ENCODE data around the gene ABCC4. TPM values are rescaled to one million over a fixed set of nuclear protein-coding genes. Genes with fewer than 3 reads are reported as not detected.

Gene ABCC4
- total and polyA plus RNA-seq, 2 experiments from 2014 or later: 4.3 to 12.2 TPM

DNA sequence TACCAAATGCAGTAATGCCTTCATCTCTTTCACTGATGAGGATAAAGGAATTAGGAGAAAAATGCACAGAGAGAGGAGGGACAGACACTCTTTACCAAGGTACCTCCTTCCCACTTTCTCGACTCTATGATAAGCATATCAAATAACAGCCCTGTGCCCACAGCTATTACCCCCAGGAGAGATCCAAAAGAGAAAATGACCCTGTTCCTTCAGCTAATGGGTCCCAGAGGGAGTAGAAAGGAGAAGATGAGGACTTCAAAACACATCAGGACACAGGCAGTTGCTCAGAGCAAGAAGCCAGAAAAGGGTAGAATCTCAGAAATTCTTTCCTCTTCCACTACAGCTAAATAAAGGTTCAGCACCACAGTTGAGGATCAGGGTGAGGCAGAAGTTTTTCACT, 80.6 kb downstream of the ABCC4 start (continued):
- TF ChIP-seq, protein P1, sequence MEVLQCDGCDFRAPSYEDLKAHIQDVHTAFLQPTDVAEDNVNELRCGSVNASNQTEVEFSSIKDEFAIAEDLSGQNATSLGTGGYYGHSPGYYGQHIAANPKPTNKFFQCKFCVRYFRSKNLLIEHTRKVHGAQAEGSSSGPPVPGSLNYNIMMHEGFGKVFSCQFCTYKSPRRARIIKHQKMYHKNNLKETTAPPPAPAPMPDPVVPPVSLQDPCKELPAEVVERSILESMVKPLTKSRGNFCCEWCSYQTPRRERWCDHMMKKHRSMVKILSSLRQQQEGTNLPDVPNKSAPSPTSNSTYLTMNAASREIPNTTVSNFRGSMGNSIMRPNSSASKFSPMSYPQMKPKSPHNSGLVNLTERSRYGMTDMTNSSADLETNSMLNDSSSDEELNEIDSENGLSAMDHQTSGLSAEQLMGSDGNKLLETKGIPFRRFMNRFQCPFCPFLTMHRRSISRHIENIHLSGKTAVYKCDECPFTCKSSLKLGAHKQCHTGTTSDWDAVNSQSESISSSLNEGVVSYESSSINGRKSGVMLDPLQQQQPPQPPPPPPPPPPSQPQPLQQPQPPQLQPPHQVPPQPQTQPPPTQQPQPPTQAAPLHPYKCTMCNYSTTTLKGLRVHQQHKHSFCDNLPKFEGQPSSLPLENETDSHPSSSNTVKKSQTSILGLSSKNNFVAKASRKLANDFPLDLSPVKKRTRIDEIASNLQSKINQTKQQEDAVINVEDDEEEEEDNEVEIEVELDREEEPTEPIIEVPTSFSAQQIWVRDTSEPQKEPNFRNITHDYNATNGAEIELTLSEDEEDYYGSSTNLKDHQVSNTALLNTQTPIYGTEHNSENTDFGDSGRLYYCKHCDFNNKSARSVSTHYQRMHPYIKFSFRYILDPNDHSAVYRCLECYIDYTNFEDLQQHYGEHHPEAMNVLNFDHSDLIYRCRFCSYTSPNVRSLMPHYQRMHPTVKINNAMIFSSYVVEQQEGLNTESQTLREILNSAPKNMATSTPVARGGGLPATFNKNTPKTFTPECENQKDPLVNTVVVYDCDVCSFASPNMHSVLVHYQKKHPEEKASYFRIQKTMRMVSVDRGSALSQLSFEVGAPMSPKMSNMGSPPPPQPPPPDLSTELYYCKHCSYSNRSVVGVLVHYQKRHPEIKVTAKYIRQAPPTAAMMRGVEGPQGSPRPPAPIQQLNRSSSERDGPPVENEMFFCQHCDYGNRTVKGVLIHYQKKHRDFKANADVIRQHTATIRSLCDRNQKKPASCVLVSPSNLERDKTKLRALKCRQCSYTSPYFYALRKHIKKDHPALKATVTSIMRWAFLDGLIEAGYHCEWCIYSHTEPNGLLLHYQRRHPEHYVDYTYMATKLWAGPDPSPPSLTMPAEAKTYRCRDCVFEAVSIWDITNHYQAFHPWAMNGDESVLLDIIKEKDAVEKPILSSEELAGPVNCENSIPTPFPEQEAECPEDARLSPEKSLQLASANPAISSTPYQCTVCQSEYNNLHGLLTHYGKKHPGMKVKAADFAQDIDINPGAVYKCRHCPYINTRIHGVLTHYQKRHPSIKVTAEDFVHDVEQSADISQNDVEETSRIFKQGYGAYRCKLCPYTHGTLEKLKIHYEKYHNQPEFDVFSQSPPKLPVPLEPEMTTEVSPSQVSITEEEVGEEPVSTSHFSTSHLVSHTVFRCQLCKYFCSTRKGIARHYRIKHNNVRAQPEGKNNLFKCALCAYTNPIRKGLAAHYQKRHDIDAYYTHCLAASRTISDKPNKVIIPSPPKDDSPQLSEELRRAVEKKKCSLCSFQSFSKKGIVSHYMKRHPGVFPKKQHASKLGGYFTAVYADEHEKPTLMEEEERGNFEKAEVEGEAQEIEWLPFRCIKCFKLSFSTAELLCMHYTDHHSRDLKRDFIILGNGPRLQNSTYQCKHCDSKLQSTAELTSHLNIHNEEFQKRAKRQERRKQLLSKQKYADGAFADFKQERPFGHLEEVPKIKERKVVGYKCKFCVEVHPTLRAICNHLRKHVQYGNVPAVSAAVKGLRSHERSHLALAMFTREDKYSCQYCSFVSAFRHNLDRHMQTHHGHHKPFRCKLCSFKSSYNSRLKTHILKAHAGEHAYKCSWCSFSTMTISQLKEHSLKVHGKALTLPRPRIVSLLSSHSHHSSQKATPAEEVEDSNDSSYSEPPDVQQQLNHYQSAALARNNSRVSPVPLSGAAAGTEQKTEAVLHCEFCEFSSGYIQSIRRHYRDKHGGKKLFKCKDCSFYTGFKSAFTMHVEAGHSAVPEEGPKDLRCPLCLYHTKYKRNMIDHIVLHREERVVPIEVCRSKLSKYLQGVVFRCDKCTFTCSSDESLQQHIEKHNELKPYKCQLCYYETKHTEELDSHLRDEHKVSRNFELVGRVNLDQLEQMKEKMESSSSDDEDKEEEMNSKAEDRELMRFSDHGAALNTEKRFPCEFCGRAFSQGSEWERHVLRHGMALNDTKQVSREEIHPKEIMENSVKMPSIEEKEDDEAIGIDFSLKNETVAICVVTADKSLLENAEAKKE (CRISPR knock-in tag; IDR thresholded peaks at IDR 0.05): no peak
- TF ChIP-seq ZNF331 (CRISPR knock-in tag; IDR thresholded peaks at IDR 0.05; ENCODE audit: low read depth): no peak

DNA sequence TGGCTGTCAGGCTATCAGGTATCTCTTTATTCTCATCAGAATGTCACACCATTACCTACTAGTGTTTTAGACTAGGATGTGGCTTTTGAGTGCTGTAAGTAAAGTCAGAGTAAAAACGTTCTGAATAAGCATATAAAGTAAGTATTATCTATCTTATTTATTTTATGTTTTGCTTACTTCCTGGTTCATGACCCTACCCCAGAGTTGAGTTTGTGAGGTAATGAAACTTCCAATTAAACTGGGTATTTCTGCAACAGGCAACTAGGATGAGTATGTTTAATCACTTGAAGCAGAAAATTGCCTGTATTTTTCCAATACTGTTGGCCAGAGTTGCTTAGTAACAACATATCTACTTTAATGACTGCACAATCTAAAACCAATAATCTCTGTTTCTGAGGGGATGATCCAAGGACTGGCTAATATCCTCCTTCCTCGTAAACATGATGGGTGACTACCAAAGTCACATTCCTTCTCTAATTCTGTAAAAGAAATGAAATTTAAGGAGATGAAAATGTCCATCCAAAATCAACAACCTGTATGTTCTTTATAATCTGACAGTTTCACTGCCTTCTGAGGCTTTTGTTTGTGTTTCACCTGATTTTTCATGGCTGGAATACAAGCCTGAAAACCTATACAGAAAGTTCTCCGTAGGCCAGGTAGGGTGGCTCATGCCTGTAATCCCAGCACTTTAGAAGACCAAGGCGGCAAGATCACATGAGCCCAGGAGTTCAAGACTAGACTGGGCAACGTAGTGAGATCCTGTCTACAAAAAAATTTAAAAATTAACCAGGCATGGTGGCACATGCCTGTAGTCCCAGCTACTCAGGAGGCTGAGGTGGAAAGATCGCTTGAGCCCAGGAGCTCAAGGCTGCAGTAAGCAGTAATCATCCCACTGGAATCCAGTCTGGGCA, 83.1 kb downstream of the ABCC4 start:
- no peak overlapping the region for H3K27ac Mint-ChIP-seq
- H3K9me2 ChIP-seq (ENCODE audit: insufficient read depth): no peaks in the 10 kb centered on the region
- no peaks in the 10 kb centered on the region for H3K36me3 Mint-ChIP-seq (ENCODE audit: low read depth)
- peaks cover 10% of the 10 kb centered on the region; the same call in 1 of the 3 replicates for H3K4me1 Mint-ChIP-seq
- H4K20me1 ChIP-seq (replicated peaks; ENCODE audit: insufficient read depth): no peaks in the 10 kb centered on the region
- no peaks in the 10 kb centered on the region for H3K79me2 ChIP-seq (replicated peaks; ENCODE audit: insufficient read depth)
- no peak overlapping the region for H3K4me3 Mint-ChIP-seq
- H3K4me1 ChIP-seq (ENCODE audit: insufficient read depth): no peaks in the 10 kb centered on the region
- no peaks in the 10 kb centered on the region for H3K36me3 ChIP-seq (ENCODE audit: insufficient read depth)
- H3K4me3 ChIP-seq: no peak overlapping the region
- ATAC-seq (no peak), DNase-seq (ENCODE audit: low spot score) (no peak)
- H3K9me3 Mint-ChIP-seq: no peaks in the 10 kb centered on the region
- no peaks in the 10 kb centered on the region for H3K27me3 ChIP-seq (ENCODE audit: insufficient read depth)
- H3K4me2 ChIP-seq: no peak overlapping the region
- TF ChIP-seq NANOG (IDR thresholded peaks at IDR 0.05; ENCODE audit: borderline replicate concordance) (no peak), ZNF114 (CRISPR knock-in tag; IDR thresholded peaks at IDR 0.05) (no peak), CREB1 (CRISPR knock-in tag; IDR thresholded peaks at IDR 0.05; ENCODE audit: low read depth) (no peak)
- TF ChIP-seq, protein P2, sequence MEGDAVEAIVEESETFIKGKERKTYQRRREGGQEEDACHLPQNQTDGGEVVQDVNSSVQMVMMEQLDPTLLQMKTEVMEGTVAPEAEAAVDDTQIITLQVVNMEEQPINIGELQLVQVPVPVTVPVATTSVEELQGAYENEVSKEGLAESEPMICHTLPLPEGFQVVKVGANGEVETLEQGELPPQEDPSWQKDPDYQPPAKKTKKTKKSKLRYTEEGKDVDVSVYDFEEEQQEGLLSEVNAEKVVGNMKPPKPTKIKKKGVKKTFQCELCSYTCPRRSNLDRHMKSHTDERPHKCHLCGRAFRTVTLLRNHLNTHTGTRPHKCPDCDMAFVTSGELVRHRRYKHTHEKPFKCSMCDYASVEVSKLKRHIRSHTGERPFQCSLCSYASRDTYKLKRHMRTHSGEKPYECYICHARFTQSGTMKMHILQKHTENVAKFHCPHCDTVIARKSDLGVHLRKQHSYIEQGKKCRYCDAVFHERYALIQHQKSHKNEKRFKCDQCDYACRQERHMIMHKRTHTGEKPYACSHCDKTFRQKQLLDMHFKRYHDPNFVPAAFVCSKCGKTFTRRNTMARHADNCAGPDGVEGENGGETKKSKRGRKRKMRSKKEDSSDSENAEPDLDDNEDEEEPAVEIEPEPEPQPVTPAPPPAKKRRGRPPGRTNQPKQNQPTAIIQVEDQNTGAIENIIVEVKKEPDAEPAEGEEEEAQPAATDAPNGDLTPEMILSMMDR (conservative IDR thresholded peaks at IDR 0.05; ENCODE audit: low read depth in 2 of 2): no peak
- no peaks in the 10 kb centered on the region for H3K27me3 Mint-ChIP-seq (ENCODE audit: insufficient read depth, low read depth, poor library complexity)
- no peak overlapping the region for H3K27ac ChIP-seq (ENCODE audit: low read depth)
- no peak overlapping the region for H2AFZ ChIP-seq
- H3F3A ChIP-seq (replicated peaks; ENCODE audit: low read depth): no peaks in the 10 kb centered on the region
